ENCODE results near the gene TNS4. TPM values are rescaled to one million over a fixed set of nuclear protein-coding genes. Genes with fewer than 3 reads are reported as not detected.
A peak's percentile ranks its signal among the peaks of the same experiment; 100 is the strongest.

TNS4 gene
- total and polyA plus RNA-seq, 5 experiments from 2014 or later = not detected

- ATAC-seq = no peak
- Mint-ChIP-seq H3K27ac (peak overlapping the region in 1 of 10 donors; percentile 38), H3K36me3 (no peaks in the 10 kb centered on the region), H3K9me3 (no peaks in the 10 kb centered on the region), H3K4me1 (peaks cover 4 to 11% (median 7%) of the 10 kb centered on the region in 4 donors), H3K4me3 (no peak overlapping the region), H3K27me3 (peaks cover 0 to 11% (median 5%) of the 10 kb centered on the region in 5 donors)
- DNase-seq = no peak
- POLR2A ChIA-PET = interaction anchor here (1.0 to 1.5 kb wide), 3 partner anchors 8 to 58 kb away, joined by 3 to 5 read pairs (median 4); no protein-coding TSS in a partner anchor
These were observed 2.9 kb downstream of the TNS4 start for GRCh38 chr17:40498281-40499084.

GRCh38 chr17:40497695-40498094 is 3.7 kb downstream of the TNS4 start:
- no peak for ATAC-seq
- POLR2A ChIA-PET = interaction anchor here (1.0 to 1.5 kb wide), 2 partner anchors 22 to 59 kb away, joined by 4 to 5 read pairs; no protein-coding TSS in a partner anchor
- Mint-ChIP-seq H3K9me3 (no peaks in the 10 kb centered on the region), H3K27ac (no peak overlapping the region), H3K36me3 (no peaks in the 10 kb centered on the region), H3K4me3 (no peak overlapping the region), H3K27me3 (peaks cover 0 to 11% (median 5%) of the 10 kb centered on the region in 5 donors), H3K4me1 (peaks cover 6 to 11% (median 7%) of the 10 kb centered on the region in 4 donors)
- DNase-seq = no peak

GRCh38 chr17:40496634-40497420 is 4.6 kb downstream of the TNS4 start:
- H3K4me3 Mint-ChIP-seq = no peak overlapping the region
- H3K27ac Mint-ChIP-seq = peak overlapping the region in 2 of 10 donors; percentile 35 to 52
- no peaks in the 10 kb centered on the region for H3K9me3 Mint-ChIP-seq
- peaks cover 0 to 11% (median 3%) of the 10 kb centered on the region in 5 donors for H3K27me3 Mint-ChIP-seq
- ATAC-seq (no peak), DNase-seq (no peak)
- POLR2A ChIA-PET = interaction anchor here (1.5 to 2.7 kb wide), 2 partner anchors 17 to 60 kb away, joined by 4 to 6 read pairs; no protein-coding TSS in a partner anchor
- no peaks in the 10 kb centered on the region for H3K36me3 Mint-ChIP-seq
- peaks cover 8 to 9% (median 8%) of the 10 kb centered on the region in 4 donors for H3K4me1 Mint-ChIP-seq

DNA sequence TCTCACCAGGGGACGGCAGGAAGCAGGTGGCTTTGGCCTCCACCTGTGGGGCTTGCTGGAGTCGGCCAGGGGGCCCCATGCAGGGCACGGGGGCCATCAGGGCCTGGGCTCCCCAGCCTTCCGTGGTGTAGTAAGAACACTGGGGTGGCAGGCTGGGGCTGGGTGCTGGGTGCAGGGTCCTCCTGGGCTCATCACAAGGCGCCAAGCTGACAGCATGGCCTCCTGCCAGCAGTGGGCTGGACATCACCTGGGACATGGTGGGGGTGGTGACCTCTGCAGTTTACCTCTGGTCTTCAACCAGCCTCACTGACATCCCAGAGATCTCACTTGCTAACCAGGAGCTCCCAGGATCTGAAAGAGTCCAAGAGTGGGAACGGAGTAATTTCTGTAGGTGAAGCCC is 5.3 kb downstream of the TNS4 start:
- no peak for DNase-seq
- Mint-ChIP-seq H3K27ac (no peak overlapping the region), H3K4me3 (no peak overlapping the region), H3K4me1 (peaks cover 12 to 15% (median 14%) of the 10 kb centered on the region in 4 donors), H3K27me3 (peaks cover 0 to 11% (median 3%) of the 10 kb centered on the region in 5 donors), H3K9me3 (no peaks in the 10 kb centered on the region), H3K36me3 (no peaks in the 10 kb centered on the region)
- no peak for ATAC-seq
- POLR2A ChIA-PET = interaction anchor here (2.7 kb wide), 1 partner anchor 18 kb away, joined by 6 read pairs; no protein-coding TSS in a partner anchor

- Mint-ChIP-seq H3K27me3 (peaks cover 0 to 5% (median 2%) of the 10 kb centered on the region in 5 donors), H3K9me3 (no peaks in the 10 kb centered on the region), H3K36me3 (no peaks in the 10 kb centered on the region), H3K27ac (no peak overlapping the region), H3K4me3 (no peak overlapping the region), H3K4me1 (peaks cover 18 to 25% (median 23%) of the 10 kb centered on the region in 4 donors)
- POLR2A ChIA-PET = interaction anchor here (1.5 to 2.7 kb wide), 2 partner anchors 18 to 19 kb away, joined by 4 to 6 read pairs; no protein-coding TSS in a partner anchor
- DNase-seq = no peak
- ATAC-seq = no peak
These were observed 6.3 kb downstream of the TNS4 start for GRCh38 chr17:40495140-40495539.

DNA sequence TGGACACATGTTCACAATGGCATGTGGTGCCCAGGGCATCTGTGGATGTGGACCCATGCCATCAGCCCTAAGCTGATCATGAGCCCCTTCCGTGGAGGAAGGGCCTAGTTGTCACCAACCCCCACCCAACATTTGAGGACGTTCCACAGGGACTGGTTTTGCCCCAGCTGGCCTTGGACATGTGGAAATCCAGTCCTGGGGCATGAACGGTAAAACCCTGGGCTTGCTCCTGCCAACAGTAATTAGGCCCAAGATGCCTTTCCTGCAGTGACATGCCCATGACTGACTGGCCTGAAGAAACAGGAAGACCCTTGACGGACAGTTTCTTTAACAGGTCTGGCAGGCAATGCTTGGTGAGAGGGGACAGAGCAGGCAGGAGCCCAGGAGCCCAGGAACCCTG is 7.7 kb downstream of the TNS4 start:
- H3K27me3 Mint-ChIP-seq = no peaks in the 10 kb centered on the region
- H3K9me3 Mint-ChIP-seq = no peaks in the 10 kb centered on the region
- no peak overlapping the region for H3K27ac Mint-ChIP-seq
- H3K4me1 Mint-ChIP-seq = peaks cover 18 to 35% (median 32%) of the 10 kb centered on the region in 4 donors
- POLR2A ChIA-PET = interaction anchor here (1.3 to 1.5 kb wide), 3 partner anchors 9 to 21 kb away, joined by 3 to 4 read pairs (median 4); no protein-coding TSS in a partner anchor
- no peak overlapping the region for H3K4me3 Mint-ChIP-seq
- DNase-seq (no peak), ATAC-seq (no peak)
- no peaks in the 10 kb centered on the region for H3K36me3 Mint-ChIP-seq

DNA sequence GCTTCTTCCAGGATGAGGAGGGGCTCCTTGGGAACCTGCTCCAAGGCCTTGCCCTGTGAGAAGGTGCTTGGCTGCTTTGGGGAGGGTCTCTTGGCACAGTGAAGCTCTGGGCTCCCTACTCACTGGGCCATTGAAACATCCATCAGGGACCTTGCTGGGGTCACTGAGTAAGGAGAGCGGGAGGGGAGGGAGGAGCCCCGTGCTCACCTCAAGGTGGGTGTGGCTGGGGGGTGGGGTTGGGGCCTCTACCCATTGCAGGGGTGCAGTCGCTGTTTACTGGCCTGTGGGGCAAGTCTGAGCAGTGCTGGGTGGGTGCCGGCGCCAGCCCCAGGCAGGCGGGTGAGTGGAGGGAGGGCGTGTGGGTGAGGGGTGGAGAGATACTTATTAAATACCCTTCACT is 9.9 kb downstream of the TNS4 start:
- Mint-ChIP-seq H3K27me3 (no peaks in the 10 kb centered on the region), H3K27ac (peak overlapping the region in 4 of 10 donors; percentile 11 to 46 (median 20)), H3K4me3 (peak overlapping the region in 1 of 10 donors; percentile 60), H3K4me1 (peaks cover 21 to 40% (median 34%) of the 10 kb centered on the region in 4 donors), H3K36me3 (no peaks in the 10 kb centered on the region), H3K9me3 (no peaks in the 10 kb centered on the region)
- DNase-seq = no peak
- ATAC-seq = no peak
- POLR2A ChIA-PET = interaction anchor here (1.2 kb wide), 1 partner anchor 11 kb away, joined by 5 read pairs; no protein-coding TSS in a partner anchor

- POLR2A ChIA-PET = interaction anchor here (0.9 to 1.2 kb wide), 4 partner anchors 11 to 23 kb away, joined by 3 to 5 read pairs (median 3); partner anchors contain the start of gene TNS4
- H3K4me3 Mint-ChIP-seq = peak overlapping the region in 4 of 10 donors; percentile 11 to 60 (median 58)
- H3K9me3 Mint-ChIP-seq = no peaks in the 10 kb centered on the region
- no peak for ATAC-seq
- peaks cover 21 to 45% (median 36%) of the 10 kb centered on the region in 4 donors for H3K4me1 Mint-ChIP-seq
- no peaks in the 10 kb centered on the region for H3K27me3 Mint-ChIP-seq
- no peak for DNase-seq
- peak overlapping the region in 6 of 10 donors; percentile 11 to 58 (median 30) for H3K27ac Mint-ChIP-seq
- H3K36me3 Mint-ChIP-seq = no peaks in the 10 kb centered on the region
These were observed 10.4 kb downstream of the TNS4 start for GRCh38 chr17:40490982-40491381.

DNA sequence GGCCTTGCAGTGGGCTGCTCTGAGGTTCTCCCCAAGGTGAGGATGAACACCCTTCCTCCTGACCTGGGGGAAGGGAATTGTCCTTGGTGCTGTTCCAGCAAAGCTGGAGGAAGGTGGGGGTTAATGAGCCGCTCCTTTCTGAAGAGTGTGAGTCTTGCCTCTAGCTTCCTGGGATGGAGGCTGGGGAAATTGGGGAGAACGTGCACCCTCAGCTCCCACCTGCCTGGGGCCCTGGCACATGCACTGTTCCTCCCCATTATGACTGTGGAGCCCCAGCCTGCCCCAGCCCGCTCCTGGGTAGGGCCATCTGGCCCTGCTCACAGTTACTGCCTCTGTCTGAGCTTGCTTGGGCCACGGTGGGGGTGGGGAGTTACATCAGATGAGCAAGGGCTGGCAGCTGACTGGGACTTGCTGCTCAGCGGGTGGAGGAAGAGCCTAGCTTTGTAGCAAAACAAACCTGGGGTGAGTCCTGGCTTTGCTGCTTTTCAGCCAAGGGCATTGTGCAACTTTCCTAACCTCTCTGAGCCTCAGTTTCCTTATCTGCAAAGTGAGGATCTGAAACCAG is 11.1 kb downstream of the TNS4 start:
- peak overlapping the region in 3 of 10 donors; percentile 44 to 76 (median 44) for H3K27ac Mint-ChIP-seq
- DNase-seq (no peak), ATAC-seq (peak in 1 of 2 donors; percentile 50)
- peak overlapping the region in 9 of 10 donors; percentile 18 to 77 (median 60) for H3K4me3 Mint-ChIP-seq
- H3K9me3 Mint-ChIP-seq = no peaks in the 10 kb centered on the region
- H3K4me1 Mint-ChIP-seq = peaks cover 21 to 48% (median 37%) of the 10 kb centered on the region in 4 donors
- no peaks in the 10 kb centered on the region for H3K27me3 Mint-ChIP-seq
- H3K36me3 Mint-ChIP-seq = no peaks in the 10 kb centered on the region
- POLR2A ChIA-PET = interaction anchor here (0.6 to 1.6 kb wide), 16 partner anchors 10 to 181 kb away, joined by 3 to 9 read pairs (median 3); partner anchors contain the start of genes TNS4 and TOP2A

DNA sequence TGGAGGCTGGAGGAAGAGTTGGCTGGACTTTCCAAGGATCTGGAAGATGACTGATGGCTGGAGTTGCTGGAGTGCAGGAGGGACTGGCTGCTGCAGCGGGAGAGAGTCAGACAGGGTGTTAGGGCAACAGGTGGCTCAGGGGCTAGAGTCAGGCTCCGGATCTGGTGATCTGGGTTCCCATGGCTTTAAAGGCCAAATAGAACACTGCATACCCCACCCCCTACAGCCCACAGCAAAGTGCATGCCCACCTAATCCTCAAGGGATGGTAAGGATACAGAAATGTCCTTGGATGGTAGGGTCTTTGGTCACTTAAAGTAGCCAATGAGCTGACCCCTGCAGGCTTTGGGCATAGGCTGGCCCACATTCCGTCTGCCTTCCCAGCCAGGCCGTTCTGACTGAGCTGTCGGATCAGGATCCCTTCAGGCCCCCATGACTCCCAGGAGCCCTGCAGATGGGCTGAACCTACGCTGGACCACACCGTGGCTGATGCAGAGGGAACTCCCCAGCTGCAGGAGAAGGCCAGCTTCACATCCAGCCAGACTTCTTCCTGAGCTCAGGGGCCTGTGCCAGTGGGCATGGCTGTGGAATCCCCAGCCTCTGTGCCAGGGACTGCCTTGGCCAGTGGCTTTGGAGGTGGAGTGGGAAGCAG is 13.9 kb downstream of the TNS4 start:
- POLR2A ChIA-PET = interaction anchor here (0.6 to 1.6 kb wide), 3 partner anchors 19 to 134 kb away, joined by 3 to 5 read pairs (median 4); no protein-coding TSS in a partner anchor
- Mint-ChIP-seq H3K27me3 (no peaks in the 10 kb centered on the region), H3K9me3 (no peaks in the 10 kb centered on the region), H3K4me1 (peaks cover 29 to 67% (median 50%) of the 10 kb centered on the region in 4 donors), H3K36me3 (no peaks in the 10 kb centered on the region), H3K4me3 (no peak overlapping the region), H3K27ac (peak overlapping the region in 1 of 10 donors; percentile 57)
- DNase-seq (no peak), ATAC-seq (no peak)

GRCh38 chr17:40486522-40487370 is 14.7 kb downstream of the TNS4 start:
- POLR2A ChIA-PET = interaction anchor here (0.6 to 1.6 kb wide), 2 partner anchors 19 to 48 kb away, joined by 4 to 5 read pairs; no protein-coding TSS in a partner anchor
- no peak overlapping the region for H3K4me3 Mint-ChIP-seq
- no peaks in the 10 kb centered on the region for H3K27me3 Mint-ChIP-seq
- no peaks in the 10 kb centered on the region for H3K9me3 Mint-ChIP-seq
- ATAC-seq = no peak
- peak overlapping the region in 2 of 10 donors; percentile 25 for H3K27ac Mint-ChIP-seq
- no peaks in the 10 kb centered on the region for H3K36me3 Mint-ChIP-seq
- no peak for DNase-seq
- peaks cover 27 to 72% (median 52%) of the 10 kb centered on the region in 4 donors for H3K4me1 Mint-ChIP-seq

Data from naive thymus-derived CD8-positive, alpha-beta T cell (primary cell).